A549 (cell line): ENCODE results near the gene GSE1.

ENCODE experiments used
- JUNB ChIP-seq: fragments of >200 bp; sonication (Bioruptor Twin); formaldehyde crosslinking; IDR thresholded peaks from 2 replicates; pipeline ENCODE4 v1.6.1; 2016
- RNF2 ChIP-seq: fragments of 200-600 bp; sonication (generic); IDR thresholded peaks from 2 replicates; pipeline ENCODE4 v1.6.1; 2016; ENCODE audit warnings: low read depth, mild to moderate bottlenecking, antibody characterized with exemption, moderate library complexity, borderline replicate concordance
- TF ChIP-seq, protein P1 (sequence below): IDR thresholded peaks from 2 replicates; pipeline ENCODE4 v1.6.1; 2012
- TF ChIP-seq, protein P2 (sequence below): fragments of >200 bp; sonication (Bioruptor Twin); formaldehyde crosslinking; IDR thresholded peaks from 3 replicates; pipeline ENCODE4 v1.5.1; 2016

DNA sequence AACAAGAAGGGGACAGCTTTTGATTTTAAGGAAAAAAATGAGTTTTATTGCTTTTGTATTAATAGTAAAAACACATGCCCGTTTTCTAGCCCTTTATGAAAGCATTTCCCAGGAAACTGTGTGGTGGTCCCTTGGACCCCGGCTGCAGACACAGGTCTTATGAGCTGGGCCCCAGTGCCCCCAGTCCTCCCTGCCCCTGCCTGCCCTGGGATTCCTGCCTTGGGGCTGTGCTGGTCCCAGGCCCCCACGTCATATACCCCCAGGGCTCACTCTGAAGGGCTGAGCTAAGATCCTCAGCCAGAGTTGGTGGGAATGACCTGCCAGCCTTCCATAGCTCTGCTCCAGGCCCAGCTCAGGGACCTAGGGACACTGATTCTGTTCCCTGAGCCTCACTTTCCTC, 44.9 kb downstream of the GSE1 start:
- TF ChIP-seq JUNB (no peak), RNF2 (no peak)
- TF ChIP-seq, protein P1, sequence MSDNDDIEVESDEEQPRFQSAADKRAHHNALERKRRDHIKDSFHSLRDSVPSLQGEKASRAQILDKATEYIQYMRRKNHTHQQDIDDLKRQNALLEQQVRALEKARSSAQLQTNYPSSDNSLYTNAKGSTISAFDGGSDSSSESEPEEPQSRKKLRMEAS = no peak
- TF ChIP-seq, protein P2, sequence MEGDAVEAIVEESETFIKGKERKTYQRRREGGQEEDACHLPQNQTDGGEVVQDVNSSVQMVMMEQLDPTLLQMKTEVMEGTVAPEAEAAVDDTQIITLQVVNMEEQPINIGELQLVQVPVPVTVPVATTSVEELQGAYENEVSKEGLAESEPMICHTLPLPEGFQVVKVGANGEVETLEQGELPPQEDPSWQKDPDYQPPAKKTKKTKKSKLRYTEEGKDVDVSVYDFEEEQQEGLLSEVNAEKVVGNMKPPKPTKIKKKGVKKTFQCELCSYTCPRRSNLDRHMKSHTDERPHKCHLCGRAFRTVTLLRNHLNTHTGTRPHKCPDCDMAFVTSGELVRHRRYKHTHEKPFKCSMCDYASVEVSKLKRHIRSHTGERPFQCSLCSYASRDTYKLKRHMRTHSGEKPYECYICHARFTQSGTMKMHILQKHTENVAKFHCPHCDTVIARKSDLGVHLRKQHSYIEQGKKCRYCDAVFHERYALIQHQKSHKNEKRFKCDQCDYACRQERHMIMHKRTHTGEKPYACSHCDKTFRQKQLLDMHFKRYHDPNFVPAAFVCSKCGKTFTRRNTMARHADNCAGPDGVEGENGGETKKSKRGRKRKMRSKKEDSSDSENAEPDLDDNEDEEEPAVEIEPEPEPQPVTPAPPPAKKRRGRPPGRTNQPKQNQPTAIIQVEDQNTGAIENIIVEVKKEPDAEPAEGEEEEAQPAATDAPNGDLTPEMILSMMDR = no peak
